Lung (tissue), 16 donors: ENCODE results near the gene HIPK4. TPM values are rescaled to one million over a fixed set of nuclear protein-coding genes. Genes with fewer than 3 reads are reported as not detected.
"Not testable (repeated sequence)": the region's sequence is repeated elsewhere in the genome, so short reads cannot be mapped to it uniquely, and the experiment has no call there.

ENCODE experiments used
- ATAC-seq: fragments of 200-7000 bp; cut with Tn5 transposase; one replicate; pipeline ENCODE4 v1.9.1; 2020; ENCODE audit warnings: moderate number of reproducible peaks; ENCODE audit not compliant: insufficient read depth, low FRiP score
- DNase-seq, 3 donors: peaks; one replicate each; pipeline ENCODE4 v3.0.0-alpha.2; 2013 to 2017
- H3K27ac ChIP-seq, 2 donors: one replicate each; pipeline ENCODE4 v1.5.1; 2013; ENCODE audit warnings: mild to moderate bottlenecking in 2 of 2, moderate library complexity in 2 of 2, control low read depth in 1 of 2, inconsistent platforms in 1 of 2, low read depth in 1 of 2, low read length in 1 of 2
- H3K27me3 ChIP-seq, 3 donors: one replicate each; pipeline ENCODE4 v1.5.1; 2013; ENCODE audit warnings: low read length in 2 of 3; ENCODE audit not compliant: control insufficient read depth in 3 of 3, insufficient read depth in 3 of 3
- H3K36me3 ChIP-seq, 4 donors: one replicate each; pipeline ENCODE4 v1.5.1; 2013; ENCODE audit warnings: low read length in 4 of 4, mild to moderate bottlenecking in 1 of 4, moderate library complexity in 1 of 4; ENCODE audit not compliant: control insufficient read depth in 4 of 4, insufficient read depth in 4 of 4
- H3K4me1 ChIP-seq, 5 donors: one replicate each; pipeline ENCODE4 v1.5.1; 2013; ENCODE audit warnings: low read length in 5 of 5, mild to moderate bottlenecking in 2 of 5, moderate library complexity in 1 of 5; ENCODE audit not compliant: control insufficient read depth in 5 of 5, insufficient read depth in 5 of 5
- H3K4me3 ChIP-seq: one replicate; pipeline ENCODE4 v1.5.1; 2013; ENCODE audit warnings: mild to moderate bottlenecking, control low read depth, moderate library complexity
- H3K9ac ChIP-seq, 2 donors: one replicate each; pipeline ENCODE4 v1.5.1; 2013; ENCODE audit warnings: low read length in 2 of 2, control low read depth in 1 of 2; ENCODE audit not compliant: insufficient read depth in 1 of 2
- H3K9me3 ChIP-seq, 4 donors: one replicate each; pipeline ENCODE4 v1.5.1; 2013; ENCODE audit warnings: low read length in 3 of 4, mild to moderate bottlenecking in 1 of 4, moderate library complexity in 1 of 4; ENCODE audit not compliant: control insufficient read depth in 4 of 4, insufficient read depth in 3 of 4
- CTCF ChIP-seq: IDR thresholded peaks from 2 replicates; pipeline ENCODE4 v1.5.1; 2012; ENCODE audit warnings: mild to moderate bottlenecking; ENCODE audit errors: control extremely low read depth, extremely low read depth
- WGBS, 2 donors: extraction: QIAGEN DNeasy Blood & Tissue Kit; methylation state at CpG; one replicate each; pipeline ENCODE4 v1.1.7; 2013; 5-methylcytosine and 5-hydroxymethylcytosine counted together
- long read RNA-seq, 5 donors: transcript quantifications; one replicate each; lab custom pipeline, GENCODE V29; 2026
- polyA plus RNA-seq, 2 donors: library from polyadenylated mRNA; stranded (reverse); fragments of 200-250 nt; gene quantifications; one replicate each; pipeline ENCODE4 v1.2.1, GENCODE V29; 2013
- total RNA-seq, 2 donors: library from RNA; depleted of rRNA in 1 of 2; stranded (reverse); fragments of >200 nt in 1 of 2; gene quantifications; one replicate each; pipeline ENCODE4 v1.2.1, GENCODE V29; 2014 to 2021
- donor health status: control.
- donor health status: control.
- donor health status: Bipolar disorder and iron deficiency.
- donor health status: healthy.
- donor health status: DM: yes; HTN: yes; CAD: no.

The HIPK4 gene
- under 1 TPM in 1 of 2 donors, not detected in 1; 0.43 TPM for total RNA-seq
- under 1 TPM; 0.10 to 0.22 TPM for polyA plus RNA-seq
- long read RNA-seq, donor 1: 0 reads
- long read RNA-seq, donor 2: 0 reads
- long read RNA-seq, donor 3: 0 reads
- long read RNA-seq, donor 4: 0 reads
- long read RNA-seq, donor 5: 0 reads

DNA sequence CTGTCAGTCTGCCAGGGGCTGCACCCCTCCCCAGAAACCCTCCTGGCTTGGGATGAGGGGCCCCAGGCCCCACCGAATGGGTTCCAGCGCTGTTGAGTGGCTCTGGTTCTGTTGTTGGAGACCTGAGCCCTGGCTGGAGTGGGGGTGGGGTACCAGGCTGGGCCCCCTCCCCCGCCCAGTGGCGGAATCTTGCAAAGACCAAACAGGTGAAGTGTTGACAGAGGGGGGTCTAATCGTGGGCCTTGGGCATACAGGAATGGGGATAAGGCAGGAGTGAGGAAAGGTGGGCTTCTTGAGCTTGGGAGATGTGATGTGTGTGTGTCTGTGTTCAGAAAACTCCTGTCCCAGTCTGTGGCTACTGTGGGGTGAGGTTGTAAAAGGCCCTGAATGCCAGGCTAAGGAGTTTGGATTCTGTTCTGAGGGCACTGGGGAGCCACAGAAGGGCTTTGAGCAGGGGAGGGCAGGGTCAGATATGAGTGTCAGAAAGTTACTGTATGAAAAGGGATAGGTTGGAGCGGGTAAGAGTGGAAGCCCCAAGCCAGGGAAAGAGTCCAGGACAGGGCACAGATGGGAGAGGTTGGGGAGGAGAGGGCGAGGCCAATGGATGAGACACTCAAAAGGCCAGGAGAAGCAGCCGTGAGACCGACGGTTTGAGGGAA lies at the start of gene HIPK4:
HIPK4 (minus strand) TSS at position 98 of the 659 bp plus-strand sequence. CDS start 279 bp downstream, outside the sequence.
- no peak for DNase-seq
- Histone ChIP-seq H3K9me3 (no peaks in the 10 kb centered on the region), H3K9ac (no peak within 1 kb of the TSS), H3K36me3 (no peaks in the 10 kb centered on the region), H3K27ac (no peak within 1 kb of the TSS), H3K27me3 (no peaks in the 10 kb centered on the region), H3K4me1 (peaks cover 0 to 8% (median 0%) of the 10 kb centered on the region in 5 donors), H3K4me3 (no peak within 1 kb of the TSS)
- WGBS, 2 donors: 81 to 84% methylated on average over 10 of the region's 10 CpGs
- no peak for ATAC-seq
- no peak for TF ChIP-seq CTCF

DNA sequence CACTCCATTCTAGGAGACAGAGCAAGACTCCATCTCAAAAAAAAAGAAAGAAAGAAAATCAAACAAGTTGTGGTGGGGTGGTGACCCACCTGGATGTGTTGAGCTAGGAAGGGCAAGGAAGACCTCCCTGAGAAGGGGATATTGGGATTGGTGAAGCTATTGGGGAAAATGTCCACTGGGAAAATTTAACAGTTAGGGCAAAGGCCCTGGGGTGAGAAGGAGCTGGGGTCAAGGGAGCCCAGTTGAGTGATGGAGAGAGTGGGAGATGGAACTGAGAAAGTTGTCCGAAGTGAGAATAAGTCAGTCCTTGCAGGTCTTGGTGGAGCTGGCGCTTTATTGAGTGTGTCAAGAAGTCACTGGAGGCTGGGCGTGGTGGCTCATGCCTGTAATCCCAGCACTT lies 48.3 kb upstream of the HIPK4 start:
- H3K9me3 ChIP-seq: no peaks in the 10 kb centered on the region
- no peak for DNase-seq
- WGBS, 2 donors: 96% methylated on average over 3 of the region's 3 CpGs
- H3K9ac ChIP-seq: no peak overlapping the region
- no peak for TF ChIP-seq CTCF
- peaks cover 12 to 17% (median 15%) of the 10 kb centered on the region in 4 donors for H3K36me3 ChIP-seq
- no peak overlapping the region for H3K4me3 ChIP-seq
- H3K27me3 ChIP-seq: no peaks in the 10 kb centered on the region
- H3K4me1 ChIP-seq: peaks cover 0 to 19% (median 7%) of the 10 kb centered on the region in 5 donors
- H3K27ac ChIP-seq: no peak overlapping the region
- no peak for ATAC-seq

DNA sequence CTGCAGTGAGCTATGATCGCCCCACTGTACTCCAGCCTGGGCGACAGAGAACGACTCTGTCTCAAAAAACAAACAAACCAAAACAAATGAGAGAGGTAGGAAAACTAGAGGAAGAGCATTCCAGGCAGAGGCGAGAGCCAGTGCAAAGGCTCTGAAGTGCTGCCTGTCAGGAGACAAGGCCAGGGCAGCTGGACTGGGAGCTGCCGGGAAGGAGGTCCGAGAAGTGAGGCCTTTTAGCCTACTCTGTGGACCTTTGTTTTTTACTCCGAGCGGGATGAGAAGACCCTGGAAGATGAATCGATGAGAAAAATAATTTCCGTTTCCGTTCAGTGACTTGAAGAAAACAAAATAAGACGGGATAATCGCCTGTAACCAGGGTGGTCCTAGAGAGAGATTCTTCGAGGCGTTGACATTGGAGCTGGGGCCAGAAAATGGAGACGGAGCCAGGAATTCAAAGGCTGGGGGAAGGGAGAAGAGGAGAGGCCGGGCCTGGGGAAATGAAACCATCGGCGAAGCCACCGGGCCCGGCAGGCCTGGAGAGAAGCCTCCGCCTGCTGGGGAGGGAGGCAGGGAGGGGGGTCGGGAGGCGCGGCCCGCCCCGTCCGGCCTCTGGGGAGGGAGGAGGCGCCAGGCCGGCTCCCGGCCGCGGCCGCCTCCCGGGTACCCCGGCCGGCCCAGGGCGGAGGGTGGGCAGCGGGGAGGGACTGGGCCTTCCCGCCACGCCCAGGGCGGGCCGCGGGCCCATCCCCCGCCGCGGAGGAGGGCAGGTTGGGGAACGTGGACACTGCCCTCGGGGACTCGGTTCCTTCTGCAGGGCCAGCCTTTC lies 43.6 kb upstream of the HIPK4 start:
- DNase-seq (peak; percentile 96 to 99 (median 98)), ATAC-seq (peak; percentile 98)
- Histone ChIP-seq H3K9me3 (no peaks in the 10 kb centered on the region), H3K27me3 (no peaks in the 10 kb centered on the region), H3K4me3 (peak overlapping the region; percentile 19), H3K36me3 (no peaks in the 10 kb centered on the region), H3K9ac (peak overlapping the region; percentile 84 to 99), H3K4me1 (peaks cover 0 to 18% (median 0%) of the 10 kb centered on the region in 5 donors), H3K27ac (peak overlapping the region; percentile 95 to 98)
- no peak for TF ChIP-seq CTCF
- 2% methylated on average over 46 to 50 of the region's 50 CpGs for WGBS, 2 donors

GRCh38 chr19:40432760-40433159 lies 42.8 kb upstream of the HIPK4 start:
- DNase-seq, H3K36me3 ChIP-seq, H3K27me3 ChIP-seq, ATAC-seq, H3K9me3 ChIP-seq, H3K4me3 ChIP-seq: not testable (repeated sequence)
- Histone ChIP-seq H3K9ac (peak overlapping the region; percentile 84 to 99), H3K27ac (peak overlapping the region; percentile 93 to 98), H3K4me1 (peaks cover 0 to 18% (median 0%) of the 10 kb centered on the region in 5 donors)
- WGBS, 2 donors: 34 to 61% methylated on average over 7 of the region's 7 CpGs
